Epidermal melanocyte (primary cell): ENCODE results near the gene CPM.

ENCODE experiments used
- DNase-seq: peaks from one replicate; pipeline ENCODE4 v3.0.0; 2011; ENCODE audit warnings: low spot score; ENCODE audit not compliant: insufficient read length

The CPM gene

DNA sequence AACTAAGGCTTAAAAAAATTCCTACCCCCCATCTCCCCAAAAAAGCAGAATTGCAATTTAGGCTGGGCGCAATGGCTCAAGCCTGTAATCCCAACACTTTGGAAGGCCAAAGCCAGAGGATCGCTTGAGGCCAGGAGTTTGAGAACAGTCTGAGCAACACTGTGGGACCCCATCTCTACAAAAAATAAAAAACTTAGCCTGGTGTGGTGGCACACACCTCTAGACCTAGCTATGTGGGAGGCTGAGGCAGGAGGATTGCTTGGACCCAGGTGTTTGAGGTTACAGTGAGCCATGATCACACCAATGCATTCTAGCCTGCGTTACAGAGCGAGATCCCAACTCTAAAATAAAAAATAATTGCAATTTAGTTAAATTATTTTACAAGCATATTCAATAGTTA, 54.1 kb downstream of the CPM start:
- DNase-seq = no peak

DNA sequence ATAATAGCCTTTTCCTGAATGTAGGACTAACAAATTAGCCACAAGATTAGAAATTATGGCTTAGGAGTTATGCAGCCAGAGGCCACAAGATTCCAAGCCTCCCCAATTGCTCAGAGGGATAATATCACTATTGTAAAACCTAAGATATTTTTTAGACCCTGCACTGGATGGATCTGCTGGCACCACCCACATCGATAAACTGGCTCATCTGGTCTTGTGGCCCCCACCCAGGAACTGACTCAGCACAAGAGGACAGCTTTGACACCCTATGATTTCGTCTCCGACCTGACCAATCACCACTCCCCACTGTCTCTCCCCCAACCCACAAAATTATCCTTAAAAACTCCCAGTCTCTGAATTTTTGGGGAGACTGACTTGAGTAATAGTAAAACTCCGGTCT, 54.7 kb downstream of the CPM start:
- no peak for DNase-seq

DNA sequence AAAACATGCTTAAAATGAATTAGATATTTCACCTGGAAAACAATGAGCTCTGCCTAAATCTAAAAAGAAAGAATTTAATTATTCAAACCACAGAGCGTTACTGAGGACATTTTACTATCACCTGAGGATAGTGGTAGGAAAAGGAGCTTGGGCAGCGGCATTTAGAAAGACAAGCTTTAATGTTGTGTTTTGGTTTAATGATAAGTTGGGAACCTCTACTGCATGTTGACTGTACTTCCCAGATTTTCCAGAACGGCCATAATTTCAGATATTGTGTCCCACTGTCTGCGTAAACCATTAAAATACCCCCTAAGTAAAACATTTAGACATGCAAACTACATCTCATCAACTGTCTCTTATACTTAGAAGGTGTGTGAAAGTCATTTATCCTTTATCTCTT, 55.4 kb downstream of the CPM start:
- no peak for DNase-seq

DNA sequence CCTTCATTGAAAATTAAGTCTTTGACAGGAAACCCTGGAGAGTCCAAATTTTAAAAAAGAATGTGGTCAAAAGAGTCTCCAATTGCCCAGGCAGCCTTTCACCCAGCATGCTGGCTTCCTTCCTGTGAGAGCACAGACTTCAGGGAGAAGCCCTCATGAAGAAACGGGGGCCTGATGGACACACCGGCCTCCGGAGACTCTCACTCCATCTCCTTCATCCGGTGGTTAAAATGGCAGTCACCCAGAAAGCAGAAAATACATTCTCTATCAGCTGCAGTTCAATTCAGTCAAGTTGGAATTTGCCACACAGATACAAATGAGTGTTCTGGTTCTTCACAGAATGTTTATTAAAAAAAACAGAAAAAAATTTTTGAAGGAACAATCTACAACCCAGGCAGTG, 56.5 kb downstream of the CPM start:
- DNase-seq = no peak

DNA sequence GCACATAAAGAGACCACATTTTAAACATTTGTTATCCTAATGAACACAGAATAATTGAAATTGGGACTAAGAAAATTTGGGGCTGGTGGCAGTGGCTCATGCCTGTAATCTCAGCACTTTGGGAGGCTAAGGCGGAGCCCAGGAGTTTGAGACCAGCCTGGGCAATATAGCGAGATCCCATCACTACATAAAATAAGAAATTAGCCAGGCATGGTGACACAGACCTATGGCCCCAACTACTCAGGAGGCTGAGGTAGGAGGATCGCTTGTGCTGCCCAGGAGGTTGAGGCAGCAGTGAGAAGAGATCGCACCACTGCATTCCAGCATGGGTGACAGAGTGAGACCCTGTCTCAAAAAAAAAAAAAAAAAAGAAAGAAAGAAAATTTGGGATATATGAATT, 59.7 kb downstream of the CPM start:
- DNase-seq = no peak

DNA sequence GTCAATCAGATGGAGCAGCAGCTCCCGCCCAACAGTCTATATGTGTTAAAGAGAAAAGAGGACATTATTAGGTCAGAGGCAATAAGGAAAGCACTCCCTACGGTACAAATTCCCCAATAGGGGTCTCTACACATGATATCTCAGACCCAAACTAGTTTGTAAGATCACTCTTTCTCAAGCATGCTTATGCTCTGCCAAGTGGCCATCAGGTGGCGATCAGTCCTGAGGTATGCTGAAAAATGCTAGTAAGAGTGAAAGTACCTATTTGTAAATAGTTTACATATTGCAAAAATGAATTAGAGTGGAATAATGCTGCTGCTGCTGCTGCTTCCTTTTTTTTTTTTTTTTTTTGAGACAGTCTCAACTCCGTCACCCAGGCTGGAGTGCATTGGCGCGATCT, 61.0 kb downstream of the CPM start:
- no peak for DNase-seq

DNA sequence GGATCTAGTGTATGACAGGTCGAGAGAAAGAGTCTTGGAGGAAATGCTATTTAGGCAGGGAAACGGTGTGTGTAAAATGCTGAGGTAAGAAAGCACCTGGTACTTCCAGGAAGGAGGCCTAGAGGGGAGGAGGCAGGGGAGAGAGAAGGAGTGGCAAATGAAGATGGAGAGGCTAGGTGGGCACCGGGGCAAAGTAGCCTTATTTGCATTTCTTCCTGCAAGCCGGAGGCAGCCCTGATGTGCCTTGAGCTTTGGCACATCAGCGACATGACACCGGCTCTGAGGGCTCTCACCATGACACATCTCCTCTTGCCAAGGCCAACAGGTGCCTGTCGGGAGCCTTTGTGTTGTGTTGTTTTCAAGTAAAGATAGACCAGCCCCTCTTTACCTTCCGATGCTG, 61.6 kb downstream of the CPM start:
- no peak for DNase-seq

DNA sequence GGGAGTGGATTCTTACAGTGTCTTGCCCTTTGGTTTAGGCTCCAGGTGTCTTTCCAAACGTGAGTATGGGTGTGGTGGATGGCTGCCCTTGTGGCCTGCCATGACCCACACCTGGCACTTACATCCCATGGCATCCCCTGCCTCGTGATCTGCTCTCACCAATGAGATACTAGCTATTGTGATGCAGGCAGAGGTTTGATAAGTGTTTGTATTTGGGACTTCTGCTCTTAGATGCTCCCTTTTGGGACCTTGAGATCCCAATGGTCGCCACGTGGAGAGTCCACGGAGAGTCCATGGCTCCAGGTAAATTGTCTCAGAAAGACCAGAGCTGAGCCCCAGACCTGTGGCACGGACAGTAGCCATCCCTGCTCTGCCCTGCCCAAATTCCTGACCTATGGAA, 62.5 kb downstream of the CPM start:
- DNase-seq = no peak

DNA sequence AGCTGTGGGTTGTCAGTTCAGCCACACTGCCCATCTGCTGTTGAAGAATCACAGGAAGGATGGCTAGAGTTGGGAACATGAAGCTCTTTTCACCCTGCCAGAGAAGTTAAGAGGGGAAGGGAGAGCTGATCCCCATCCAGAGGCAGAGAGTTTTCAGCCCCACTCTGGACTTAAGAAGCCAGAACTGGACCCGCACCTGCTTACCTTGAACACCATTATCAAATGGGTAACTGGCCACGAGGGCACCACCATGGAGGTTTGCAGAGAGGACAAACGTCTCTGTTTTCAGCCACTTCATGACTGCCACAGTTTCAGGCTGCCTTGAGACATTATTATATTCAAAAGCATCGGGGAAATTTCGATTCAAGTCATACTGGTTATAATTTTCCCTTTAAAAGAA, 63.0 kb downstream of the CPM start:
- no peak for DNase-seq

DNA sequence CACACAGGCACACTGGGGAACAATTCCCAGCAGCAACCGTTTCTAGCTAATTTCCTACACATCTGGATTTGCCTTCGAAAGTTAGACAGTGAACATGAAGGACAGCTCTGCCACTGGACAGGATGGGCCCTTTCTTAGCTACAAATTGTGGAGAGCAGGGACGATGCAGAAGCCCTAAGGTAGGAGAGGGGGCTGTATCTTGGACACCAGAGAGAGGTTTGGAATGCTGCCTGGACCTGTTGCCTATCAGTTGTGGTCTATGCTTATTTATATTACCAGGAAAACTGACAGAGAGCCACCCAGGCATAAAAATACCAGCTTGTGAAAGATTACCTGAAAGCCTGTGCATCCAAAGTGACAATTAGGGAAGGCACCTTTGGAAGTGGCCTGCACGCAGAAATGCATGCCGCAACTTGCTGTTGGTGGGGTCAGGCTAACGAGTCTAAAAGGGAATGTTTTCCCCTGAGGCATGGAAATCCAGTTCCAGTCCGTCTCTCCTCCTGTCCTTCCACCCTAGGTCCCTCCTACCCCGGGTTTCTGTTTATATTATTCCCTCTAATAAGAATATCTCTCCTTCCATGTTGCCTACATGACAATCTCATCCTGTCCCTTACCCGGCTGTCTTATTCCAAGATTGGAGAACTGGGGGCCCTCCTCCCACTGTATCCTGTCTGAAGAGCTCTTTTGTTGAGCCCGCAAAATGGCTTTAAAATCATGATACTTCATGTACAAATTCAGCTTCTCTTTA, 64.8 kb downstream of the CPM start:
- DNase-seq = no peak

DNA sequence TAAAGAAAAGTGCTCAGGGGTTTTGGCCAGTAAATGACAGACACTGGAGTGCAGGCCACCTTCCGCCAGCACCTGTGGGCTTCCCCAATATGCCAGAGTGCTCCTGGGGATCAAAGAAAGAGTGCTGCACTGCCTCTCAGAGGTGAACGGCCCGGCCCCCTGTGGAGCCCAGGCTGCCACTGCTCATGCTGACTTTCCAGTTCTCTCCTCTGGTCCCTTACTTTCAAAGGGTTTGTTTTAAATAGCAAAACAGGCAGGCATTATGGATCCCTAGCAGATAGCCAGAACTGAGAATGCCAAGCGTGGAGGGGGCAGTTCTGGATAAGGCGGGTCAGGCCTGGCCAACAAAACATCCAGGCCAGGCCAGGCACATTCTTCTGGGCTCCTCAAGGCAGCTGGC, 65.4 kb downstream of the CPM start:
- DNase-seq = no peak

DNA sequence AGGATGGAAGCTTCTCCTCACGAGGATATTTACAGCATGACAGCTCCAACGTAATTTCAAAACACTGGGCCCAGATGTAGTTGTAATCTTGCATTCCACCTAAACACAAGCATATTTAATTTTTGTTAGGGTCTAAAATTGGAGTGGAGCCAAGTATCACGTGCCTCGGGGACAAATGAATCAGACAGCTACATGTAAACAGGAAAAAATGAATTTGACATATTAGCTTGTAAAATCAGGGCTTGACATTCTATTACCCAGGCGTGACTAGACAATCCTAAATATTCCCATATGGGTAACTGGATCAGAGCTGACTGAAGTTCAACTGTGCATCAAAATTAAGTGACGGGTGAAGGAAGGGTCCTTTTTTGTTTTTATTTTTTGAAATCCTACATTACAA, 66.0 kb downstream of the CPM start:
- no peak for DNase-seq

DNA sequence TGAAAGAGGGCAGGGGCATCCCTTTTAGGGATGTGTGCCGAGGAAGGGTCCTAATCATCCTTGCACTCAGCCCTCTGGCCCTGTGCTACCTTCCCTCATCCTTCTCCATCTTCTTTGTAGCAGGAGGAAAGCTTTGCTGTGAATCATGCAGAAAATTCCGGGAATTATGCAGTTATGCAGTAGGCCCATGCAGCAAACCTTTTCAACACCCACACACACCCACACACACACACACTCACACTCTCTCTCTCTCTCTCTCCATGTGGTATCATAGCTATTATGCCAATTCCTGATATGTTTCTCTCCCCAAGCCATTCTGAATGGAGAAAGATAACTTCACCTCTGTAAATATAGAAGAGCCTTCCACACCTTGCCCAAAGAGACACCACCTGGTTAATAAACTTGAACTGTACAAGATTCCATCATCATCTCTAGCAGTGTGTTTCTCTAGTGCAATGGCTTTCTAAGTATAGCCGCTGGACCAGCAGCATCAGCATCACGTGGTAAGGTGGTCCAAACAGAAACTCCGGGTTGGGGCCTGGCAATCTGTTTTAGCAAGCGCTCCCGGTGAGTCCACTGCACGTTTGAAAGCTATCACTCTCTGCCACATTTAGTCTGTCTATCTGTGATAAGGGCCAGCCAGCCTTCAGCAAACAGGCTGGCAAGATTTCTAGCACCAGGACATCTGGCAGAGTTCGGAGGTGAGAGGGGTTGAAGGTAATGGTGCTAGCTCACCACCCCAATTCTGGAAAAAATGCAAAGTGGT, 67.4 kb downstream of the CPM start:
- no peak for DNase-seq

DNA sequence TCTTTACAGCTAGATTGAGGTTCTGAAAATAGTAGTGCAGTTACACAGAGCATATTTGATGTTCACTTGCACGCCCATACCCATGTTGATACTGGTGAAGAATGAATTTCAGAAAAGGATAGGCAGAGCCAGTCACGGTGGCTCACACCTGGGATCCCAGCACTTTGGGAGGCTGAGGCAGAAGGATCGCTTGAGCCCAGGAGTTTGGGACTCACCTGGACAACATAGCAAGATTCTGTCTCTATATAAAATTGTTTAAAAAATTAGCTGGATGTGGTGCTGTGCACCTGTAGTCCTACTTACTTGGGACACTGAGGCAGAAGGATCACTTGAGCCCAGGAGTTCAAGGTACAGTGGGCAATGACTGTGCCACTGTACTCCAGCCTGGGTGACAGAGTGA, 68.4 kb downstream of the CPM start:
- no peak for DNase-seq

DNA sequence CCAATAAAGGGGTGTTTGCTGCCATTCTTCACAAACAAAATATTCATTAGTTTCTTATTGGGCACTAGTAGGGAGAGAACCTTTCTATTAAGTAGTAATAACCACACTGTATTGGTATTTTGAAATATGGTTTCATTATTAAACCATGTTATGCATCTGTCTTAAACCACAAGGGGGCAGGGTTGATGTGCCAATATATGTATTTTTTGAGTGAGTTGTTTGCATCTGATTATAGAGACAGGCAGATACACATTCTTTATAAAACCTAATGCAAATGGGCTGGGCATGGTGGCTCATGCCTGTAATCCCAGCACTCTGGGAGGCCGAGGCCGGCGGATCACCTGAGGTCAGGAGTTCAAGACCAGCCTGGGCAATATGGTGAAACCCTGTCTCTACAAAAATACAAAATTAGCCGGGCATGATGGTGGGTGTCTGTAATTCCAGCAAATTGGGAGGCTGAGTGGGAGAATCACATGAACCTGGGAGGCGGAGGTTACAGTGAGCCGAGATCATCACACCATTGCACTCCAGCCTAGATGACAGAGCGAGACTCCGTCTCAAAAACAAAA, 69.0 kb downstream of the CPM start:
- peak; percentile 26 for DNase-seq

DNA sequence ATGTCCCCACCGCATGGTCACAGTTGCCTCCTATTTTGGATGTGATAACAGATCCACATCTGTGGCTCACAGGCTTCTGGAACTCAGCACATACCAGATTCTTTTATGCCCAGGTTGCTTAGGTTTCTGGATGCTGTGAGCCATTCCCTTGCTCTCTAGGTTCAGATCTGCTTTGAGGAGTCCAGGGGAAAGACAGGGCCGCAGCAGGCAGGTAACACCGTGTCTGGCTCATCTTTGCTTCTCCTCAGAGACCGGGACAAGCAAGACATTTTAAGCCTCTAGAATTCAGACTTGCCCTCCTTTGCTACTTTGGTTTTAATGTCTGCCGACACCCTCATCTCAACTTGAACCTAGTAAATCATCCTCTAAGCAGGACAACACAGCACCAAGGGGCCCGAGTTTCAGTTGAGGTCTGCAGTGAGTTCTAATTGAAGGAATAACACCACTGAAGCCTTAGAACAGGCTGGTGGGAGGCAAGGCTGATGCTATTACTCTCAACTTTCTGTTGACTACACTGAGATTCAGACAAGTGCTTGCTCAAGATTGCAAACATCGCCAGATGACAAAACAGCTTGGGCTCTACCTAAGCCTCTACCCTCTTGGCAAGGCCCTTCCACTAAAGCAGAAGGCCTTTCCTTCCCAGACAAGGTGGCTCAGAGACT, 69.7 kb downstream of the CPM start:
- DNase-seq = no peak

DNA sequence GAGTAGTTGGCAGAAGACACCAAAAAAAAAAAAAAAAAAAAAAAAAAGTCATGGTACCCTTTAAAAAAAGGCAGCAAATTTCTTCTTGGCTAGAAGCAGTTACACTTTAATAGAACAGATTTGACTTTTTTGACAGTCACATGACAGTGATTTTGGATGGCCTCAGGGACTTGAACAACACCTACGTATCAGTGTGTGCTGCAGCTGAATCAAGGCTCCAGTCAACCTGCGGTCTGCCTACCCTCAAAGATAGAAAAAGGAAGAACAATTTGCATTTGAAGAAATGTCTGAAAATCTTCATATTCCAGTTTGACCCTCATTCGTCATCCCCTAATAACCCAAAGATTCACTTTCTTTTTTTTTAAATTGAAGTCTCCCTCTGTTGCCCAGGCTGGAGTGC, 71.1 kb downstream of the CPM start:
- no peak for DNase-seq

DNA sequence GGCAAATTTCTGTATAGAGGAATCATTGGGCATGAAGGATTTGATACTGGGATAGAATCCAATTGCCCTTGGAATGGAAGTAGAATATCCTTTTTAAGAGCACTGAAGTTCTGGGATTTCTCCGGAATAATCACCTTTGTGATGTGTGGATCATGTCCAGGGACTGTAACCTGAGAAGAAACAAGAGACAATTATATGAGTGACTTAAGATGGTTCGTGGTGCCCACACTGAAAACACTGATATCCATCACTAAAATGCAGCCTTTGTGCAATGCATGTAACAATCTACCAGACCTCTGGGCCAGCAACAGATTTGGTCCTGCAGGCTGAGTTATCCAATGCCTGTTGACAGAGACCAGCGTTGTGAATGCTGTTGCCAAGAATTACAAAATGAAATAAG, 76.5 kb downstream of the CPM start:
- DNase-seq = no peak

DNA sequence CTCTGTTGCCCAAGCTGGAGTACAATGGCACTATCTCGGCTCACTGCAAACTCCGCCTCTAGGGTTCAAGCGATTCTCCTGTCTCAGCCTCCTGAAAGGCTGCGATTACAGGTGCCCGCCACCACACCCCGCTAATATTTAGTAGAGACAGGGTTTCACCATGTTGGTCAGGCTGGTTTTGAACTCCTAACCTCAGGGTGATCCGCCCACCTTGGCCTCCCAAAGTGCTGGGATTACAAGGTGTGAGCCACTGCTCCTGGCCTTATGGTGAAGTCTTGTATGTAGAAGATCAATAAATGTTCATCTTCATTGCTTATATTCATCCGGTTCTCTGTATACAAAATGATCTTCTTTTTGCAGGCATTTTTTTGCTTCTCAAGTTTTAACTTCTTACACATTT, 77.2 kb downstream of the CPM start:
- DNase-seq = no peak

DNA sequence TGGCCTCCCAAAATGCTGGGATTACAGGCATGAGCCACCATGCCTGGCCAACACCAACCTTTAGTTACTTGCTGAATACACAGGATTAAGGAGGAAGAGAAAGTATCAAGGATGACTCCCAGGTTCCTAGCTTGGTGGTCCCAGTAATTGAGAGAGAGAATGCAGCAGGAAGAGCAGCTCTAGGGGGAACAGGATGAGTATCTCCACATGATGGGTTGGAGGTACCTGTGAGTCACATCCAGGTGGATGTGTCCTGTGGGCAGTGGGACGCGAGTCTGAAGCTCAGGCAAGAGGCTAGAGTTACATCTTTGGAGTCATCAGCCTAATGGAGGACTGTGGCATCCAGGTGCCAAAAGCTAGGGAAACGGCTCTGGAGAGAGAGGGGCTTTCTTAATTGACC, 77.9 kb downstream of the CPM start:
- DNase-seq = no peak

DNA sequence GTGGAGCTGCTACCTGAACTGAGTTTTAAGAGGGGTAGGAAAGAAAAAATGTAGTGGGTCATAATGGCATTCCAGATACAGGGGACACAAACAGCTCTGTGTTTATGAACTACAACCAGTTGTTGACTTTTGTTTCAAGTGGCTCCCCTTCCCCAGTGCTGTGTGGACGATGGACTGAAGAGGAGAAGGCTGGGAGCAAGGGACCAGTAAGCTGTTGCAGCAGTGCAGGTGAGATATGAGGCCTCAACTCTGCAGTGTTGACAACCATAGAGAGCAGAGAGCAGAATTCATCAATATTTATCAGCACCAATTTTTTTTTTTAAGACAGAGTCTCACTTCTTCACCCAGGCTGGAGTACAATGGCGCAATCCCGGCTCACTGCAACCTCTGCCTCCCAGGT, 78.4 kb downstream of the CPM start:
- DNase-seq = no peak

DNA sequence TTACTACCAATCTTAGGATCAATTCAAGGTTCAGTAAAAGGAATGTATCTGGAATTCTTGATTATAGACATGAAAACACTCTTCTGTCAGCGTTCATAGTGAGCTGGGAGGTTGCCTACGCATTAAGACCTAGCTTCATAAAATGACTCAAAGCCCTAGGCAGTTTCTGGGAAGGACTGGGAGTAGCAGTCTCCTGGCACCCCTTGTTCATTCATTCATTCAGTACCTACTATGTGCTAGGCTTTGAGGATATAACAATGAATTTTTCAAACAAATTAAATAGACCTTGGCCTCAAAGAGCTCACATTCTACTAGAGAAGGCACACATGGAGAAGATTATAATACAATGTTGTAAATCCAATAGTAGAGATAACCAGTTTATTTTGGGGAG, 78.9 kb downstream of the CPM start:
- DNase-seq = no peak
